Fibroblast of skin of back (primary cell): ENCODE data around the gene MDM4.

Experiments
- DNase-seq: peaks from one replicate; pipeline ENCODE4 v3.0.0-alpha.2; 2013

MDM4 gene

DNA sequence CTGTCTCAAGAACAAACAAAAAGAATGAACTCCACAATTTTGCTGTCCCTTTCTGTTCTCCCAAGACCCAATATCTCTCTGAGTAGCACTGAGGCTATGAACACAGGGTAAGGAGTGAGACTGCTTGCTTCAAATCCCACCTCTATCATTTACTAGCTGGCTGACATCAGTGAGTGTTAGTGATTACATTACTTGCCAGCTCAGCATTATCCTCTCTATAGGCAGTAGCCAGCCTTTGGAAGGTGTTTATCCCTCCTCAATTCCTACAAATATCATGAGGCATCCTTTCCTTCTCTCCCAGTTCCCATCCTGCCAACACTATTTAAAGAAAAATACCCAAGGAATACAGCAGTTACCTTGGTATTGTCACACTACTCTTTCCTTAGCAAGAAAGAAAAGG lies 24.6 kb upstream of the MDM4 start:
- DNase-seq = no peak

DNA sequence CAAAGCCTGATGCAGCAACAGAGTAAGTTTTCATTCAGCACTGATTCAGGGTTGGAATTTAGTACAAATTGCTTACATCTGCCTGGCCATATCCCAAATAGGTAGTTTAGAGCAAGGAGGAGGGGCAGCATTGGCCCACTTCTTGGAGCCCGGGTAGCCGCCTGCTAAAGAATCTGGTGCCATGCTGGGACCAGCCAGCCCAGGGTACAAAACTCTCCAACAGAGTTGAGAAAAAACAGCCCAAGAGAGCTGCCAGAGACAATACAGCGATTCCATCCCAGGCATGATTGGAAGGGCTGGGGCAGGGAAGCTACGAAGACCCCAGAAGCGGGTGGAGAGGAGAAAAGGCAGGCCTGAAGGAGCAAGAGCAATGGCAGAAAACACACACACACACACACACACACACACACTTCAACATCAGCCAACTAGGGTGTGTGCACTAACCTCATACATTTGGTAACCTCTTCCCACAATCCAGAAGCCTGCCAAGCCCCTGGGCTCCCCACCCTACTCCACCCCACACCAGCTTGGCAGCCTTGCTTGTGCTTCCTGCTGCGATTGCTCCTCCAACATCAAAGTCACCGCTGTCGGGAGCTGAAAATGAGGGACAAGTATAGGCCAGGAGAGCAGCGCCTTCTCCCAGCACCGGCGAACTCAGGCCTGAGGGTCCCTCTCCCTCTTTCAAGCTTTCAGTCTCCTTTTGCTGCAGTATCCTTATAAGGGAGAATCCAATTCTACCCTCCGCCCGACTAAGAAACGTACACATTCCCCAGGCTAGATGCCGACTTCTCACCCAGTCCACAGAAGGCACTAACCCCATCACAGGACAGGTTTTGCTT lies 22.8 kb upstream of the MDM4 start:
- DNase-seq = peak; percentile 34

DNA sequence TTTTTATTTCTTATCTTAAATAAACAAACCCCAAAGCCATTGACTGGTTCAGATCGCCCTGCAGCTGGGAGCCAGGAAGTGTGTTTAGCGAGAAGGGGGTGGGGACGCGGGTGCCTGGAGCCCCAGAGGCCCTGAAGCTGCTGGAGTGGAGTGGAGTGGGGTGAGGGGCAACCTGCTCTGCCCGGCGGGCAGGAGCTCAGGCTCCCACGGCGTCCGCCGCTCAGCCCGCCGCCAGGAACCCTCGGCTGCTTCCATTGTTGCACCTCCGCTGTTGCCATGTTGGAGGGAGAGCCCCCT lies 22.3 kb upstream of the MDM4 start:
- peak; percentile 50 for DNase-seq

DNA sequence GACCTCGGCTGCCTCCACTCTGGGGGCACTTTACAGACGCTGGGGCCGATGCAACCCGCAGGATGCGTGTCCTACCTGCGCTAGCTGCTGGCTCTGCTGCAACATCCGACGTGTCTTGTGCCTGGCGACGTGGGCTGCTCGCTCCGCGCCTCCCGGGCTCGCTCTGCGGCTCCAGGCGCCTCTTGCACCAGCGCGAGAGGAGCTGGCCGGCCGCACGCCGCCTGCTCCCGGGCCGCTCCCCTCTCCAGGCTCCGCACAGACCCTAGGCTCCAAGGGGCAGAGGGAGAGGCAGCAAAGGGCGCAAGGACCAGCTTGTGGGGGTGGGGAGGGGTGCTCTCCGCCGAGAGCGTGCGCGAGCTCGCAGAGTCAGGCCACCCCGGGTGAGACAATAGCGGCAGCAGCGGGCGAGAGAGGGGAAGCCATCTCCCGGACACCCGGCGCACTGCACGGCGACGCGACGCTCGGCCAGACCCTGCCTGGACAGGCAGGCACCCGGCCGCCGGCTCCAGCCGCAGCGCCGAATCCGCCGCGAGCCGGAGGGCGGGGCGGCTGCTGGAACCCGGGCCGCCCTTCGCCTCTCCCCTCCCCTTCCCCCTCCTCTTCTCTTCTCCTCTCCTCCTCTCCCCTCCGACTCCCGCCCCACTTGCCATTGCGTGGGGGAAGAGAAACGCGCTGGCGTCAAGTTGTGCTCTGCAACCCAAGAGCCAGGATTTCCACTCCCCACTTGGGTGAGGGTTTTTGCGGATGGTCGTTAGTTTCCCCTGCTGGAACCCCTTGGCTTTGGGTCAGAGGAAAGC lies 21.7 kb upstream of the MDM4 start, which contains the start of gene PIK3C2B:
Gene PIK3C2B (minus strand): TSS at position 525 of the 797 bp plus-strand sequence. CDS start 25,003 bp downstream, outside the sequence.
- peak; percentile 86 for DNase-seq

DNA sequence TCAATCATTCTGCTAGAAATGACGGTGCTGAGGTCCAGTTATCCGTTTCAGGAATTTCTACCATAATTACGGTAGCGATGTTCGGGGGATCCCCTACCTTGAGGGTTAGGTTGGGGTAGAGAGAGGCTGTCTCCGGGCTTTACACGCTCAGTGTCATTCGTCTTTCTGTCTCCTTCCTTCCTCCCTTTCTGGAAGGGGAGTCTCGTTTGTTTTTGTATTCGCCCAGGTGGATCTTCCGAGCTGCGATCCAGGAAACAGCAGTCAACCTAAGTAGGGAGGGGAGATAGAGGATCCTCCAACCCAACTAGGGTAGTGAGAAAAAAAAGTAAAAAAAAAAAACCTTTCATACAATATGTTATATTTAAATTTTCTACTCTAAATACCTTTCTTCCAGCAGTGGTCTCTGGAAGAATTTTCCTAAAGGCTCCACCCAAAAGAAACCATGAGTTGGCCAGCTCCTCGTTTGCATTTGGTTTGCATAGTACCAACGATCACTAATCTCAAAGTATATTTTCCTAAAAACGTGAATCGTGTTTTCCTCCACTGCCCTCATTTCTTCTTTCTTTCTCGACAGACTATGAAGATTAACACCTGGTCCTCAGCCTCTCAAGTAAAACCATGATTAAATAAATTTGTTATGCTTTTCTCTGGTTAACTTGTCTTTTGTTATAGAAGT lies 21.0 kb upstream of the MDM4 start:
- DNase-seq = no peak

DNA sequence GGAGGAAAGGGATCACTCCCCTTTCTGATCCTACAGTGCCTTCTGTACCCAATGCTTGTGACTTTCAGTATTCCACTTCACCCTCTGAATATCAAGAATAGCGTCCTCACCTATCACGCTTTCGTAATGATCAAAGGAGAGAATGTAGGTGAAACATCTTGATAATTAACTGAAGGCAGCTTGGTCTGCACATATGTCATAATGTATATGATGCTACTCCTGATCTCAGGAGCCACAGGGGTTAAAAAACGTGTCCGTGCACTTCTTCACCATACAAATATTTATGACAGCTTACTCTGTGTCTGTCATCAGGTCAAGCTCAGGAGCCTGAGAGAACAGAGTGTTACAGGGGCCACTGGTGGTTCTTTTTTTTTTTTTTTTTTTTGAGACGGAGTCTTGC lies 20.4 kb upstream of the MDM4 start:
- no peak for DNase-seq

DNA sequence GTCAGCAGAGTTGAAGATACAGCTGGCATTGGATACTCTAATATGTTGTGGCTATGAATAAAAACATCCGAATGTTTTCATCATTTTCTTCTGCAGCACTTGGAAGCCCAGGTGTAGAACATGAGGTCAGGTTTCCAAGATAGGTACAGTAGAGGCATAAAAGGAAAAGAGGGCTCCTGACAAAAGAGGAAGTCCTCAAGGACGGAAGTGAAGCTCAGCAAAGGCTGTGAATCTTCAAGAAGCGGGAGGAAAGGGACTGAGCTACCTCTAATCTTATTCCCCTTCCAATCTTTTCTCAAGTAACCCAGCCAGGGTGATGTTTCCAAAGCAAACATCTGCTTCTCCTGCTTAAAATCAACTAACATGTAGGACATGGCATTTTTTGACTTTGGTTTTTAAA lies 17.2 kb upstream of the MDM4 start:
- no peak for DNase-seq

DNA sequence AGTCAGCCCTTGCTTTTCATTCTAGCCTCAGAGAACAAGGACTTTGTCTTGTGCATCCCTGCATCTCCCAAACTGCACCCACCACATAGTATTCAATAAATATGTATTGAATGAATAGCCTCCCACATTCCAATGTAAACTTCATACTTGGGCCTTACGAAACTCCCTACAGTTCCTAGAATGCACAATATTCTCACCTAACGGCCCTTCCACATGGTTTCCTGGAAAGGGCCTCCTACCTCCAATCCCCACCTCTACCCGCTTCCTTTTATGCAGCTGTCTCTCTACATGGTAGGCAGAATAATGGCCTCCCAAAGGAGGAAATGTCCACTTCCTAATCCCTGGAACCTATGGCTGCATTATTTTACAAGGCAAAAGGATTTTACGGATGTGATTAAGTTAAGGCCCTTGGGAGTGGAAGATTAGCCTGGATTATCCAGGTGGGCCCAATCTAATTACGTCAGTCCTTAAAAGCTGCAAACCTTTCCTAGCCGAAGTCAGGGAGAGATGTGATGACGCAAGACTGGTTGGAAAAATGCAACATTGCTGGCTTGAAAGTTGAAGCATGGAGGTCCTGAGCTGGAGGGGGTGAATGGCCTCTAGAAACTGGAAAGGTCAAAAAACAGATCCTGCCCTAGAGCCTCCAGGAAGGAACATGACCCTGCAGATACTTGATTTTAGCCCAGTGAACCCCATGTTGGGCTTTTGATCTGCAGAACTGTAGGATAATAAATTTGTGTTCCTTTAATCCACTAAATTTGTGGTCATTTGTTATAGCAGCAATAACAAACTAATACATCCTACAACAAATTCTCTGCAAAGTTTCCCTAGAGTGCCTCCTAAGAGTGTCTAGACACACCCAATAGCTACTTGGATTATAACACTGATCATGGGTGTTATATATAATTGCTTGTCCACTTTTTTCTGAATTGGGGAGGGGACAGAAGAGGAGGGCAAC lies 16.4 kb upstream of the MDM4 start:
- DNase-seq = no peak

DNA sequence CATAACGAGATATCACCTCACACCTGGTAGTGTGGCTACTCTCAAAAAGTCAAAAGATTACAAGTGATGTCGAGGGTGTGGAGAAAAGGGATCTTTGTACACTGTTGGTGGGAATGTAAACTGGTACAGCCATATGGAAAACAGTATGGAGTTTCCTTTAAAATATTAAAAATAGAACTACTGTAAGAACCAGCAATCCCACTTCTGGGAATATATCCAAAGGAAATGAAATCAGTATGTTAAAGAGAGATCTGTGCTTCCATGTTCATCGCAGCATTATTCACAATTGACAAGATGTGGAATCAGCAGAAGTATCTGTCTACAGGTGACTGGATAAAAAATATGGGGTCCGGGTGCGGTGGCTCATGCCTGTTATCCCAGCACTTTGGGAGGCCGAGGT lies 14.0 kb upstream of the MDM4 start:
- no peak for DNase-seq

DNA sequence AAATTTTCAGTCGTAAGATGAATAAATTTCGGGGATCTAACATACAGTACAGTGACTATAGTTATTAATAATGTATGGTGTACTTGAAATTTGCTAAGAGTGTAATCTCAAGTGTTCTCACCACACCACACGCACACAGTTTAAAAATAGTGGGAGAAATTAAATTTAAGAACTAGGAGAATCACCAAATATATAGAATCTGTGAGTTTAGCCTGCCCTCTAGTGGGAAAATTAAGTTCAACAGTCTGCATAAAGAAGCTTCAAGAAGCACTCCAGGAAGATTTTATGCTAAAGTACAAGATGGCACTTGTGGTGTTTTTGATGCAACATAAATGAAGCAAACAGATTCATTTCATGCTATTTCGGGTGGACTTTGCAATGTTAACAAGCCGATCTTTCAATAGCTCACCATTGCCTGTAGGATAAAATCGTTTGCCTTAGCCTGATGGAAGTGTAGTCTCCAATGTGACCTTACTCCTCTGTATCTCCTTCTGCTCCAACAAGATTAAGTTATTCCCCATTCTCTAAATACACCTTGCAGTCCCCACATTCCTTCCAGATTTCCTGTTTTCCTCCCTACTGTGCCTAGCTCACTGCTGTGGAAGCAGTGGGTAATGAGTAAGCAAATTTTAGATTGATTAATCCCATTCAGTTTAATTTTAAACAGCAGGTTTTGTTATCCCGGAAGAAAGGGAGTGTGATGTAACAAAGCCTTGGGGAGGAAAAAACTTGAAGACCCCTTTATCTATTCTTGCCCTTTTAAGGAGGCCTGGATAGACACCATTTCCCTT lies 12.9 kb upstream of the MDM4 start:
- DNase-seq = peak; percentile 71

DNA sequence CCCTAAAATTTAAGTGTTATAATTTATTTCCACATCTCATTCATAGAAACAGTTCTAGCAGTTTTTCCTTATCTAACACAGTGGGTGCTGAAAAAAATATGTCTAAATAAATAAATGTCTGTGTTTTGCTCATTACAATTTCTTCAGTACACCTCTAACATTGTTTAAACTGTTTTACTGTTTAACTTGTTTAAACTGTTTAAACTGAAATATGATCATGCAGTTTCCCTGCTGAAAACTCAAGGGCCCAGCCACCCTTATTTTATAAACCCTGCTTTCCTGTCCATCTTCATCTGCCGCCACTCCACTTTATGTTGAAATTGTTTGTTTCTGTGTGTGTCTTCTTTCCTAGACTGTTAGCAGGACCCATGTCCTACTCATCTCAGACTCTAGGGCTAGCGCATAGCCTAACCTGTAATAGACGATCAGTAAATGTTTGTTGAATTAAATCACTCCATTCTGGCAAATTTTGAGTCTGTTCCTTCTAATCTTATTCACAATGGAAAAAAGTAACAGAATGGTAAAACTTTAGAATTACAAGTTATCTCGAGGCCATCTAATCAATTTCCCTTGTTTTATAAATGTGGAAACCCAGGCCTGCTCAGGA lies 12.2 kb upstream of the MDM4 start:
- DNase-seq = no peak

DNA sequence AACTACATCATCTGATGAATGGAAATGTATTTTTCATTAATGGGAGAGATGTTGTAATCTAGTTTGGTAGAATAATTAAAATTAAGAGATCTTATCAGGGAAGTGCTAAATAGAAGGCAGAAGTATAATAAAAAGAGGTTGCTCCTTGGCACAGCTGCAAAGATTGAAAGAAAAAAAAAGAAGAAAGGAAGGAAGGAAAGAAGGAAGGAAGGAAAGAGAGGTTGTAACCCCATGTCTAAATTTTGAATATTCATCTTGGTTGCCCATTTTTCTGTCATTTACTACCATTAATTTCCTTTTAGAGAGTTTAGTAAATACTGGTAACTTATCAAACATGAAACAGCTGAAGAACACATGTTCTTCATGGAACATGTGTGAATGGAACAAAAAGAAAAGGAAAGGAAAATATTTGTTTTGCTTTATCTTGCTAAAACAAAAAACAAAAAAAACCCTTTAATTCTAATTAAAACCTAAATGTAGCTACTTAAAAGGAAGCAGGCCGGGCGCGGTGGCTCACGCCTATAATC lies 10.5 kb upstream of the MDM4 start:
- no peak for DNase-seq

DNA sequence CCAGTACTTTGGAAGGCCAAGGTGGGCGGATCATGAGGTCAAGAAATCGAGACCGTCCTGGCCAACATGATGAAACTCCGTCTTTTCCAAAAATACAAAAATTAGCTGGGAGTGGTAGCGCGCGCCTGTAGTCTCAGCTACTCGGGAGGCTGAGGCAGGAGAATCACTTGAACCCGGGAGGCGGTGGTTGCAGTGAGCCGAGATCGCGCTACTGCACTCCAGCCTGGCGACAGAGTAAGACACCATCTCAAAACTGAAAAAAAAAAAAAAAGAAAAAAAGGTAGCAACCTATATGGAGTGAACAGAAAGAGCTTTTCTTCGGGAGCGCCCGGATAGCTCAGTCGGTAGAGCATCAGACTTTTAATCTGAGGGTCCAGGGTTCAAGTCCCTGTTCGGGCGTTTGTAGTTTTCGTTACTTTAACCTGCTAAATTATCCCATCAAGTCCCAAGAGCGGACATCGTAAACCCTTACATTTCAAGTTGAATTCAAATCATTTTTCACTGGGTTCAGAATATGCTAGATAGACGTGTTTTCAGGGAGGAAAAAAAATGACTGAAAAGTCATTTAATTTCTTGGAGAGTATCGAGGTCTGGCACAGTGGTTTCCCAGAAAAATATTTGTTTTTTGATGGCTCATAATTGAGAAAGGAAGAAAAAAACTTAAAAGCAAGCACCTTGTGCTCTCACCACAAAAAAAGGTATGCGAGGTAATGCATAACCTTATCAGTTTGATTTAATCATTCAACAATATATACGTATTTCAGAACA lies 9.8 kb upstream of the MDM4 start:
- DNase-seq = peak; percentile 92

DNA sequence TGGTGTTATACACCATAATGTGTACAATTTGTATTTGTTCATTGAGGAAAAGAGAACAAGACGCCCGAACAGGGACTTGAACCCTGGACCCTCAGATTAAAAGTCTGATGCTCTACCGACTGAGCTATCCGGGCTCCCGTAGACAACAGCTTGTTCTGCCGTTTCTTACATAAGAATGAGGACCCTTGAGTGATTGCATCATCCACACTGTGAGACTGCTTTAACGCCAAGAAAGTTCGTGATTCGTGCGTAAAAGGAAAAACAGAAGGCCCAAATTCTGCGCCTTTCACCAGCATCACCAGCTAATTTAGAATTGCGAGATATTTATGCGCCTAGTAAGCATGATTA lies 9.3 kb upstream of the MDM4 start:
- DNase-seq = peak; percentile 88

DNA sequence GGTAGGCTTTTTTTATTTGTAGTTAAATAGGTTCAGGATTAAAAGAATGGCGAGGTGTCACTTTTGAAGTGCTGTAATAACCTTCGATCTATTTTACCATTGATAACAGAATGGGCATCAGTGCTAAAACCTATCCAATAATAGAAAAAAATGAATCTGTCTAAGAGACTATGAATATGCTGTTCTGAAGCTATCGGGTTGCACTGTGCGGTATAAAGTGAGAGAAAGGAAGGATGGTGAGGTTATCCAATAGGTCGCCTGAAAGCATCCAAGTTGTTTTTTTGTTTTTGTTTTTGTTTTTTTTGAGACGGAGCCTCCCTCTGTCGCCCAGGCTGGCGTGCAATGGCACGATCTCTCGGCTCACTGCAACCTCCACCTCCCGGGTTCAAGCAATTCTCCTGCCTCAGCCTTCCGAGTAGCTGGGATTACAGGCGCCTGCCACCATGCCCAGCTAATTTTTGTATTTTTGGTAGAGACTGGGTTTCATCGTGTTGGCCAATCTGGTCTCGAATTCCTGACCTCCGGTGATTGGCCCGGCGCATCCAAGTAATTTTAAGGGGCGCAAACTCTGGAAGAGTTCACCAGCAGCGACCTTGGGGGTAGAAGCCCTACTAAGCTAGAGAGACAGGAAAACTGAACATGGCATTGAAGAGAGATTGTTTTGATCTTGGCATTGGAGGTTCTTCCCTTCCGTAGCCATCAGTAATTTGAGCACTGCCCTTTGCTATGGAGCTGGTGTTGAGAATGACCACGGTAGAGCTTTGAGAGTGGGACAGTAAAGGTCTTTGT lies 8.7 kb upstream of the MDM4 start:
- peak; percentile 83 for DNase-seq

DNA sequence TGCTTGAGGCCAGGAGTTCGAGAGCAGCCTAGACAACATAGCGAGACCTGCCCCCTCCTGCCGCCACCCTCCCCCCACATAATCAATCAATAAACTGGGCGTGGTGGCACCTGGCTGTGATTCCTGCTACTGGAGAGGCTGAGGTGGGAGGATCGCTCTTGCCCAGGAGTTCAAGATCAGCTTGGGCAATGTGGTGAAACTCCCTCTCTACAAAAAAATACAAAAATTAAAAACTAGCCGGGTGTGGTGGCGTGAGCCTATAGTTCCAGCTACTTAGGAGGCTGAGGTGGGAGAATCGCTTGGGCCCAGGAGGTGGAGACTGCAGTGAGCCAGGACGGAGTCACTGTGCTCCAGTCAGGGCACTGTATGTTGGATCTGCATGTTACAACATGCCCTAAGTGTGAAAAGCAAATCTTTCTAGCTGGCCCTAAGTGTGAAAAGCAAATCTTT lies 7.0 kb upstream of the MDM4 start:
- DNase-seq = no peak

DNA sequence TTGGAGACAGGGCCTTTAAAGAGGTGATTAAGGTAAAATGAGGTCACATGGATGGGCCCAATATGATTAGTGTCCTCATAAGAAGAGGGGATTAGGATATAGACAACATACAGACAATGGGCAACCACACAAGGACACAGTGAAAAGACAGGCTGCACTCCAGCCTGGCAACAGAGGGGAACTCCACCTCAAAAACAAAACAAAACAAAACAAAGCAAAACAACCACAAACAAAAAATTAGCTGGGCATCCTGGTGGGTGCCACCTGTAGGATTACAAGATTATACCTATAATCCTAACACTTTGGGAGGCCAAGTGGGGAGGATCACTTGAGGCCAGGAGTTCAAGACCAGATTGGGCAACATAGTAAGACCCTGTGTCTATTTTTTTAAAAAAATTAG lies 4.8 kb upstream of the MDM4 start:
- no peak for DNase-seq

DNA sequence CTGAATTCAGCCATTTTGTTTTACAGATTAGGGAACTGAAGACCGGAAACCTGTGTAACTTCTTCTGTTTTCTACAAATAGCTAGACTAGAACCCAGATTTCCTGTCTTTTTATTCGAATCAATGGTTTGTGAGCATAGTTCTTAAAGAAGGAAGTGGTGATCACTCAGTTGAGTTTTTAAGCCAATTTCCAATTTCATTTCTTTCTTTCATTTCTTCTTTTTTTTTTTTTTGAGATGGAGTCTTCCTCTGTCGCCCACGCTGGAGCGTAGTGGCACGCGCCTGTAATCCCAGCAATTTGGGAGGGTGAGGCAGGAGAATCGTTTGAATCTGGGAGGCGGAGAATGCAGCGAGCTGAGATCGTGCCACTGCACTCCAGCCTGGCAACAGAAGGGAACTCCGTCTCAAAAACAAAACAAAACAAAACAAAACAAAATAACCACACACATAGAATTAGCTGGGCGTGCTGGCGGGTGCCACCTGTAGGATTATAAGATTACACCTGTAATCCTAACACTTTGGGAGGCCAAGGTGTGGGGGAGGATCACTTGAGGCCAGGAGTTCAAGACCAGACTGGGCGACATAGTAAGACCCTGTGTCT lies 3.0 kb upstream of the MDM4 start:
- no peak for DNase-seq

DNA sequence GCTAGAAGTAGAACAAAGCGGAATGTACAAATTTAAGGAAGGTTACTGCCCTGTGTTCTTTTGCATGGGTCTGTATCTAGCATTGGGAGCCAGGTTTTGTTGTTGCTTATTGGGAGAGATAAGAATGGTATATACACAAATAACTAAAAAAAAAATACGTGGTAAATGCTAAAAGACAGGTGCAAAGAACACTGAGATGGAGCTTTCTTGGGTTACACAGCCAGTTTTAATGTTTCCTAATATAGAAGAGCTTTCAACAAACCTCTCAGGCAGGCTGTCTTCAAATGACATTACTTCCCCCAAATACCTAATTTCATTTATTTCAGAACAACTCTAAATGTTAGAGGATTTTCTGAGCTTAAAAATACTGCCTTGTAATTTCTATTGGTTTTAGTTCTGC lies 1.4 kb upstream of the MDM4 start:
- no peak for DNase-seq
